ENCODE measurements around the gene ACSL1. TPM values are rescaled to one million over a fixed set of nuclear protein-coding genes. Genes with fewer than 3 reads are reported as not detected.

ACSL1 gene
- total and polyA plus RNA-seq, 9 of the 15 experiments (the other 6 are each of a cell fraction or from before 2014, with no cell fraction given): 6.7 to 24.1 (median 15.0) TPM

DNA sequence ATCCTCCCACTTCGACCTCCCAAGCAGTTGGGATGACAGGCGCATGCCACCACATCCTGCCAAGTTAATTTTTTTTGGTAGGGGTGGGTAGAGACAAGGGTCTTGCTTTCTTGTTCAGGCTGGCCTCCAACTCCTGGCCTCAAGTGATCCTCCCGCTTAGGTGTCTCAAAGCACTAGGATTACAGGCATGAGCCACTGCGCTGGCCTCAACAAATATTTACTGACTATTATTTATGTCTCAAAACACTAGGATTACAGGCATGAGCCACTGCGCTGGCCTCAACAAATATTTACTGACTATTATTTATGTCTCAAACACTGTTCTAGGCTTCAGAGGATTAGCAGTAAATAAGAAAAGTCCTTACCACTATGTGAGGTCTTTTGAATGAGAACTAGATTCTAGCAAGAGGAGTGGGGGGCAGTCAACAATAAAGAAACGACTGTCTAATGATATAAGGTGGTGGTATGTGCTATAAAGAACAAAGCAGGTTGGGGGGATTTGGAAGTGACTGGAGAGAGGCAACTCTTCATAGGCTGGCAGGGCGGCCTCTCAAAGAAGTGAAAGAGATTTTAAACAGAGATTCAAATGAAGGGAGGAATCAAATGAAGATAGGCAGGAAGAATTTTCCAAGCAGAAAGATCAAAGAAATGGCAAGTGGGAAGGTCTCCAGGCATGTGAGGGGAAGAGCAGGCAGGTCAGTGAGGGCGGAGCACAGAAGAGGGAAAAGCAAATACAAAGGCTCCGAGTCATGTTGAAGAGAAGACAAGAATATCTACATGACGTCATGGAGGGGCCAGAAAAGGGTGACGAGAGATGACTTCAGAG is 12.7 kb upstream of the ACSL1 start (continued):
- TF ChIP-seq, protein P1, sequence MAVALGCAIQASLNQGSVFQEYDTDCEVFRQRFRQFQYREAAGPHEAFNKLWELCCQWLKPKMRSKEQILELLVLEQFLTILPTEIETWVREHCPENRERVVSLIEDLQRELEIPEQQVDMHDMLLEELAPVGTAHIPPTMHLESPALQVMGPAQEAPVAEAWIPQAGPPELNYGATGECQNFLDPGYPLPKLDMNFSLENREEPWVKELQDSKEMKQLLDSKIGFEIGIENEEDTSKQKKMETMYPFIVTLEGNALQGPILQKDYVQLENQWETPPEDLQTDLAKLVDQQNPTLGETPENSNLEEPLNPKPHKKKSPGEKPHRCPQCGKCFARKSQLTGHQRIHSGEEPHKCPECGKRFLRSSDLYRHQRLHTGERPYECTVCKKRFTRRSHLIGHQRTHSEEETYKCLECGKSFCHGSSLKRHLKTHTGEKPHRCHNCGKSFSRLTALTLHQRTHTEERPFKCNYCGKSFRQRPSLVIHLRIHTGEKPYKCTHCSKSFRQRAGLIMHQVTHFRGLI (CRISPR knock-in tag; IDR thresholded peaks at IDR 0.05): no peak
- TF ChIP-seq L3MBTL2 (IDR thresholded peaks at IDR 0.05) (no peak), SMARCA5 (IDR thresholded peaks at IDR 0.05) (no peak), KDM1A (IDR thresholded peaks at IDR 0.05) (no peak), TBL1XR1 (IDR thresholded peaks at IDR 0.05; ENCODE audit: low read length in 2 of 2) (peak in 1 of 2 experiments; percentile 42; a peak in 1 of 4 replicates), NR3C1 (CRISPR knock-in tag; IDR thresholded peaks at IDR 0.05) (no peak), JUND (IDR thresholded peaks at IDR 0.05; ENCODE audit: borderline replicate concordance, low read depth, low read length) (peak; percentile 85), JUND (tag; IDR thresholded peaks at IDR 0.05; ENCODE audit: borderline replicate concordance, low read depth, low read length) (peak; percentile 92; the same call in 2 of the 3 replicates)
- TF ChIP-seq, protein P2, sequence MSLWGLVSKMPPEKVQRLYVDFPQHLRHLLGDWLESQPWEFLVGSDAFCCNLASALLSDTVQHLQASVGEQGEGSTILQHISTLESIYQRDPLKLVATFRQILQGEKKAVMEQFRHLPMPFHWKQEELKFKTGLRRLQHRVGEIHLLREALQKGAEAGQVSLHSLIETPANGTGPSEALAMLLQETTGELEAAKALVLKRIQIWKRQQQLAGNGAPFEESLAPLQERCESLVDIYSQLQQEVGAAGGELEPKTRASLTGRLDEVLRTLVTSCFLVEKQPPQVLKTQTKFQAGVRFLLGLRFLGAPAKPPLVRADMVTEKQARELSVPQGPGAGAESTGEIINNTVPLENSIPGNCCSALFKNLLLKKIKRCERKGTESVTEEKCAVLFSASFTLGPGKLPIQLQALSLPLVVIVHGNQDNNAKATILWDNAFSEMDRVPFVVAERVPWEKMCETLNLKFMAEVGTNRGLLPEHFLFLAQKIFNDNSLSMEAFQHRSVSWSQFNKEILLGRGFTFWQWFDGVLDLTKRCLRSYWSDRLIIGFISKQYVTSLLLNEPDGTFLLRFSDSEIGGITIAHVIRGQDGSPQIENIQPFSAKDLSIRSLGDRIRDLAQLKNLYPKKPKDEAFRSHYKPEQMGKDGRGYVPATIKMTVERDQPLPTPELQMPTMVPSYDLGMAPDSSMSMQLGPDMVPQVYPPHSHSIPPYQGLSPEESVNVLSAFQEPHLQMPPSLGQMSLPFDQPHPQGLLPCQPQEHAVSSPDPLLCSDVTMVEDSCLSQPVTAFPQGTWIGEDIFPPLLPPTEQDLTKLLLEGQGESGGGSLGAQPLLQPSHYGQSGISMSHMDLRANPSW (CRISPR knock-in tag; IDR thresholded peaks at IDR 0.05): no peak
- TF ChIP-seq, protein P3, sequence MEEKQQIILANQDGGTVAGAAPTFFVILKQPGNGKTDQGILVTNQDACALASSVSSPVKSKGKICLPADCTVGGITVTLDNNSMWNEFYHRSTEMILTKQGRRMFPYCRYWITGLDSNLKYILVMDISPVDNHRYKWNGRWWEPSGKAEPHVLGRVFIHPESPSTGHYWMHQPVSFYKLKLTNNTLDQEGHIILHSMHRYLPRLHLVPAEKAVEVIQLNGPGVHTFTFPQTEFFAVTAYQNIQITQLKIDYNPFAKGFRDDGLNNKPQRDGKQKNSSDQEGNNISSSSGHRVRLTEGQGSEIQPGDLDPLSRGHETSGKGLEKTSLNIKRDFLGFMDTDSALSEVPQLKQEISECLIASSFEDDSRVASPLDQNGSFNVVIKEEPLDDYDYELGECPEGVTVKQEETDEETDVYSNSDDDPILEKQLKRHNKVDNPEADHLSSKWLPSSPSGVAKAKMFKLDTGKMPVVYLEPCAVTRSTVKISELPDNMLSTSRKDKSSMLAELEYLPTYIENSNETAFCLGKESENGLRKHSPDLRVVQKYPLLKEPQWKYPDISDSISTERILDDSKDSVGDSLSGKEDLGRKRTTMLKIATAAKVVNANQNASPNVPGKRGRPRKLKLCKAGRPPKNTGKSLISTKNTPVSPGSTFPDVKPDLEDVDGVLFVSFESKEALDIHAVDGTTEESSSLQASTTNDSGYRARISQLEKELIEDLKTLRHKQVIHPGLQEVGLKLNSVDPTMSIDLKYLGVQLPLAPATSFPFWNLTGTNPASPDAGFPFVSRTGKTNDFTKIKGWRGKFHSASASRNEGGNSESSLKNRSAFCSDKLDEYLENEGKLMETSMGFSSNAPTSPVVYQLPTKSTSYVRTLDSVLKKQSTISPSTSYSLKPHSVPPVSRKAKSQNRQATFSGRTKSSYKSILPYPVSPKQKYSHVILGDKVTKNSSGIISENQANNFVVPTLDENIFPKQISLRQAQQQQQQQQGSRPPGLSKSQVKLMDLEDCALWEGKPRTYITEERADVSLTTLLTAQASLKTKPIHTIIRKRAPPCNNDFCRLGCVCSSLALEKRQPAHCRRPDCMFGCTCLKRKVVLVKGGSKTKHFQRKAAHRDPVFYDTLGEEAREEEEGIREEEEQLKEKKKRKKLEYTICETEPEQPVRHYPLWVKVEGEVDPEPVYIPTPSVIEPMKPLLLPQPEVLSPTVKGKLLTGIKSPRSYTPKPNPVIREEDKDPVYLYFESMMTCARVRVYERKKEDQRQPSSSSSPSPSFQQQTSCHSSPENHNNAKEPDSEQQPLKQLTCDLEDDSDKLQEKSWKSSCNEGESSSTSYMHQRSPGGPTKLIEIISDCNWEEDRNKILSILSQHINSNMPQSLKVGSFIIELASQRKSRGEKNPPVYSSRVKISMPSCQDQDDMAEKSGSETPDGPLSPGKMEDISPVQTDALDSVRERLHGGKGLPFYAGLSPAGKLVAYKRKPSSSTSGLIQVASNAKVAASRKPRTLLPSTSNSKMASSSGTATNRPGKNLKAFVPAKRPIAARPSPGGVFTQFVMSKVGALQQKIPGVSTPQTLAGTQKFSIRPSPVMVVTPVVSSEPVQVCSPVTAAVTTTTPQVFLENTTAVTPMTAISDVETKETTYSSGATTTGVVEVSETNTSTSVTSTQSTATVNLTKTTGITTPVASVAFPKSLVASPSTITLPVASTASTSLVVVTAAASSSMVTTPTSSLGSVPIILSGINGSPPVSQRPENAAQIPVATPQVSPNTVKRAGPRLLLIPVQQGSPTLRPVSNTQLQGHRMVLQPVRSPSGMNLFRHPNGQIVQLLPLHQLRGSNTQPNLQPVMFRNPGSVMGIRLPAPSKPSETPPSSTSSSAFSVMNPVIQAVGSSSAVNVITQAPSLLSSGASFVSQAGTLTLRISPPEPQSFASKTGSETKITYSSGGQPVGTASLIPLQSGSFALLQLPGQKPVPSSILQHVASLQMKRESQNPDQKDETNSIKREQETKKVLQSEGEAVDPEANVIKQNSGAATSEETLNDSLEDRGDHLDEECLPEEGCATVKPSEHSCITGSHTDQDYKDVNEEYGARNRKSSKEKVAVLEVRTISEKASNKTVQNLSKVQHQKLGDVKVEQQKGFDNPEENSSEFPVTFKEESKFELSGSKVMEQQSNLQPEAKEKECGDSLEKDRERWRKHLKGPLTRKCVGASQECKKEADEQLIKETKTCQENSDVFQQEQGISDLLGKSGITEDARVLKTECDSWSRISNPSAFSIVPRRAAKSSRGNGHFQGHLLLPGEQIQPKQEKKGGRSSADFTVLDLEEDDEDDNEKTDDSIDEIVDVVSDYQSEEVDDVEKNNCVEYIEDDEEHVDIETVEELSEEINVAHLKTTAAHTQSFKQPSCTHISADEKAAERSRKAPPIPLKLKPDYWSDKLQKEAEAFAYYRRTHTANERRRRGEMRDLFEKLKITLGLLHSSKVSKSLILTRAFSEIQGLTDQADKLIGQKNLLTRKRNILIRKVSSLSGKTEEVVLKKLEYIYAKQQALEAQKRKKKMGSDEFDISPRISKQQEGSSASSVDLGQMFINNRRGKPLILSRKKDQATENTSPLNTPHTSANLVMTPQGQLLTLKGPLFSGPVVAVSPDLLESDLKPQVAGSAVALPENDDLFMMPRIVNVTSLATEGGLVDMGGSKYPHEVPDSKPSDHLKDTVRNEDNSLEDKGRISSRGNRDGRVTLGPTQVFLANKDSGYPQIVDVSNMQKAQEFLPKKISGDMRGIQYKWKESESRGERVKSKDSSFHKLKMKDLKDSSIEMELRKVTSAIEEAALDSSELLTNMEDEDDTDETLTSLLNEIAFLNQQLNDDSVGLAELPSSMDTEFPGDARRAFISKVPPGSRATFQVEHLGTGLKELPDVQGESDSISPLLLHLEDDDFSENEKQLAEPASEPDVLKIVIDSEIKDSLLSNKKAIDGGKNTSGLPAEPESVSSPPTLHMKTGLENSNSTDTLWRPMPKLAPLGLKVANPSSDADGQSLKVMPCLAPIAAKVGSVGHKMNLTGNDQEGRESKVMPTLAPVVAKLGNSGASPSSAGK (IDR thresholded peaks at IDR 0.05): peak; percentile 23; the same call in 1 of the 2 replicates

Measured in K562 (cell line).